Activated CD4-positive, alpha-beta T cell treated with anti-CD3 and anti-CD28 coated beads, Interleukin-2, amount 10 ng/mL, durations not matched to agents 24 days and 14 days (primary cell): Measurements from ENCODE around the gene ERMARD. TPM values are rescaled to one million over a fixed set of nuclear protein-coding genes. Genes with fewer than 3 reads are reported as not detected.
A peak's percentile ranks its signal among the peaks of the same experiment; 100 is the strongest.

Source experiments
- DNase-seq: peaks from one replicate; pipeline ENCODE4 v3.0.0; 2022
- H3K27ac Mint-ChIP-seq: one replicate; pipeline ENCODE4 v1.8.0; 2022; ENCODE audit warnings: mild to moderate bottlenecking, mixed read lengths
- H3K27me3 Mint-ChIP-seq: one replicate; pipeline ENCODE4 v1.8.0; 2022; ENCODE audit warnings: mixed read lengths
- H3K36me3 Mint-ChIP-seq: one replicate; pipeline ENCODE4 v1.8.0; 2022; ENCODE audit warnings: low read depth, mild to moderate bottlenecking, mixed read lengths
- H3K4me1 Mint-ChIP-seq: one replicate; pipeline ENCODE4 v1.8.0; 2021; ENCODE audit warnings: mixed read lengths
- H3K4me3 Mint-ChIP-seq: one replicate; pipeline ENCODE4 v1.8.0; 2022; ENCODE audit warnings: mild to moderate bottlenecking, moderate library complexity, mixed read lengths
- H3K9me3 Mint-ChIP-seq: one replicate; pipeline ENCODE4 v1.8.0; 2021; ENCODE audit warnings: mixed read lengths
- intact Hi-C: fragments of 100-400 bp; cut with micrococcal nuclease; formaldehyde crosslinking; loops from one replicate; pipeline ENCODE4 v1.15.1; 2023
- total RNA-seq: library from RNA; stranded (reverse); gene quantifications from 2 replicates; pipeline ENCODE4 v1.2.3, GENCODE V29; 2022

The ERMARD gene
- total RNA-seq, 1 donor from 2014 or later: 27.9 TPM

DNA sequence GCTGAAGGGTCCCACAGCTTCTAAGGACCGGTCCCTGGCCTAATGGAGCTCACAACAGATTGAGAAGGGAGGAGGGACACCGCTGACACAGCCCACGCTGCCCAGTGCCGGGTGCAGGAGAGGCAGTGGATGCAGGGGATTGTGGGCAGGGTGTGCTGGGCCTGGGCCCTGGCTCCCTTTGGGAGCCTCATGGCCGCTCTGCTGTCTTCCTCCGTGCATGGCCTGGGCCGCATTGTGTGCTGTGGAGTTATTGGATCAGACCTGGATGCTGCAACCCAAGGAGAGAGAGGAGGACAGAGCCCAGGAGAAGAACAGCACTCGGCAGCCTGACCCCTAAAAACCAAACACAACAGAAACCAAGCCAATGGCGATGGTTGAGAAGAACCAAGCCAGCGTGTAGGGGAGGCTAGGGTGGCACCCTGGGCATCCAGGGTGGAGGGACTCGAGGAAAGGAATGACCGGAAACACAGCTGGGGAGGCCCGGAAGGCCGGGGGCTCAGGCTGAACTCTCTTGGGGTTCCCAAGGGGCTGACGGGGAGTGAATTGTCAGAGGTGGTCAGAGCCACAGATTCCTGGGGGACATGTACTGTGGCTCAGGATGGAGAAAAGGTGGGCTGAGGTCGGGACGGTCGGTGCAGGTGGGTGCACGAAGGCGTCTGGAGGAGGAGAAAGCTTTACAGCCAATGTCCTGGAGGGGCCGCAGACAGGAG, 41.0 kb downstream of the ERMARD start:
- Mint-ChIP-seq H3K27ac (no peak overlapping the region), H3K4me1 (peaks cover 15% of the 10 kb centered on the region), H3K9me3 (no peaks in the 10 kb centered on the region), H3K27me3 (peaks cover 50% of the 10 kb centered on the region), H3K4me3 (no peak overlapping the region), H3K36me3 (no peaks in the 10 kb centered on the region)
- no peak for DNase-seq
- intact Hi-C loops: no loop called here

GRCh38 chr6:169793408-169793807, 42.0 kb downstream of the ERMARD start:
- Mint-ChIP-seq H3K27me3 (peaks cover 57% of the 10 kb centered on the region), H3K36me3 (no peaks in the 10 kb centered on the region), H3K27ac (no peak overlapping the region), H3K4me3 (no peak overlapping the region), H3K4me1 (peaks cover 15% of the 10 kb centered on the region), H3K9me3 (no peaks in the 10 kb centered on the region)
- no peak for DNase-seq
- intact Hi-C loops: no loop called here

DNA sequence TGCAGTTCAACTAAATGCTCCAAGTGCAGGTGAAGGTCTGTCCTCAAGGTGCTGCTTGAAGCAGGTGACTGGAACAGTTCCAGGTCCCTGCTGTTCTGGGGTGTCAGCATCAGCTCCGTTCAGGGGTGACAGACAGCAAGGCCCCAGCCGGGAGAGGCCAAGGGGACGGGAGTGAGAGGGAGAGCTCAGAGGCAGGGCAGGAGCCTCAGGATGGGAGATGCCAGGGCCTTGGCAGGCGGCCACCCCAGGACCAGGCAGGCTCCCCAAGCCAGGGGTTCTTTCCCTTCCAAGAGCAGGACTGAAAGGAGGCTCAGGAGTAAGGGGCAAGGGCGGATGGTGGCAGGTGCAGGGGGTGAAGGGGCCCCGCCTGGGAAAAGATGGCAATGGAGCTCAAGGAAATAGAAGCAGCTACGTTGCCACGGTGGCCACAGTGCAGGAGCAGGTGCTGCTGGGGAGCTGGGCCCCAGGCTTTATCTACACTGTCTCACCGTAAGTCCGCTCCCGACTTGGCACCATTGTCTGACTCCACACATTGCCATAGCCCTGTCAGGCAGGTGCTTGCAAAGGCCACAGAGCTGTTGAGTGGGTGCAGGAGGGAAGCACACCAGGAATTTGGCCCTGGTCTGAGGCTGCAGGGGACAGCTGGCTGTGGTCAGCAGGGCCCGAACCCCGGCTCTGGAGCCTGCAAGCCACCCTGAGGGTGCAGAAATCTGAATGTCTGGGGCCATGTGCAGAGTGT, 43.1 kb downstream of the ERMARD start:
- Mint-ChIP-seq H3K36me3 (no peaks in the 10 kb centered on the region), H3K4me3 (no peak overlapping the region), H3K4me1 (peaks cover 13% of the 10 kb centered on the region), H3K27ac (no peak overlapping the region), H3K27me3 (peaks cover 63% of the 10 kb centered on the region), H3K9me3 (no peaks in the 10 kb centered on the region)
- intact Hi-C loops: no loop called here
- DNase-seq: no peak

DNA sequence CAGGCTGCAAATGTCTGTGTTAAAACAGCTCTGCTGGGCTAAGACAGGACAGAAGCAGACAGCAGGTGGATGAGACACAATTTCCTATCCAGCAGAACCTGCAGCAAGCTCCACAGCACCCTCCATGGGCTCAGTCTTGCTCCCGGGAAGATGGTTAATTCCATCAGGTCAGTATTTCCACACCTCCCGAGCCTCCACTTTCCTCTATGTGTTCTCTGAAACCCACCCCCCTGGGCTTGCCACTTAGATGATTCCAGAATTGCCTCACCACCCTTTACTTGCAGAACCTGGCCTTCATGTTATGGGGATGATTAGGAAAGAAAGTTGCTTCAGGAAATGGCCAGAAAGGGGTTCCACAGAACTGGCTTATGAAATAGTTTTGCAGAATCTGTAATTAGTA, 43.8 kb downstream of the ERMARD start:
- peaks cover 7% of the 10 kb centered on the region for H3K4me1 Mint-ChIP-seq
- H3K4me3 Mint-ChIP-seq: no peak overlapping the region
- H3K36me3 Mint-ChIP-seq: no peaks in the 10 kb centered on the region
- intact Hi-C loops: no loop called here
- H3K9me3 Mint-ChIP-seq: no peaks in the 10 kb centered on the region
- no peak overlapping the region for H3K27ac Mint-ChIP-seq
- no peak for DNase-seq
- H3K27me3 Mint-ChIP-seq: peaks cover 63% of the 10 kb centered on the region

DNA sequence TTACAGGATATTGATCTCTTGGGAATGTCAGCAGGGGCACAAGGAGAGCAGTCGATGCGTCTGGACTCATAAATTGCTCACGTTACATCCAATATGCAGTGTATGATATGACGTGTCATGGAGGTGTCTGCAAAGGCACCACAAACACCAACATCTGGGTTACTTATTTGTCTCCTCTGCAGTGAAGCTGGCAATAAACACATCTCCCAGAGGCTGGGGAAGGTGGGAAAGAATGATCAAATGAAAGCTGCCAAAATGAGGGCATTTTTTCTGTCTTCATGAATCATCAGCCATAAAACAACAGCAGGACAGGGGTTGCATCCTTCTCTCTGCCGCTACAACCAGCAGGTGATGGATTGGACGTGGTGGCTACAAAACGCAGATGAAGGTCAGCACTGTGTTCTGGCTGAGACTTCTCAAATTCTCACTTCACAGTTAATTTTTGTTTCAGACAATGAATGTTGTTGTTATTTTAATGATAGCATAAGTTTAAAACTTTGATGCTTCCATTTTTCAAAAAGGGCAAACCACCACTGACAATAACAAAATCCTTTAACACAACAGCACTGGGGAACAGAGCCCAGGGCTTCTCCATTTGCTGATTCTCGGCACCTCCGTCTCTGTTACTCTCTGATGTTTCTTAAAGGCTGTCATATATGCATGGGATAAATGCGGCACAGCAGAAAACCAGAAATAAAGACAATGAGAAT, 47.5 kb downstream of the ERMARD start:
- H3K4me1 Mint-ChIP-seq: peaks cover 14% of the 10 kb centered on the region
- H3K4me3 Mint-ChIP-seq: no peak overlapping the region
- intact Hi-C loops: no loop called here
- H3K27me3 Mint-ChIP-seq: peaks cover 47% of the 10 kb centered on the region
- H3K9me3 Mint-ChIP-seq: no peaks in the 10 kb centered on the region
- no peaks in the 10 kb centered on the region for H3K36me3 Mint-ChIP-seq
- no peak for DNase-seq
- H3K27ac Mint-ChIP-seq: no peak overlapping the region

DNA sequence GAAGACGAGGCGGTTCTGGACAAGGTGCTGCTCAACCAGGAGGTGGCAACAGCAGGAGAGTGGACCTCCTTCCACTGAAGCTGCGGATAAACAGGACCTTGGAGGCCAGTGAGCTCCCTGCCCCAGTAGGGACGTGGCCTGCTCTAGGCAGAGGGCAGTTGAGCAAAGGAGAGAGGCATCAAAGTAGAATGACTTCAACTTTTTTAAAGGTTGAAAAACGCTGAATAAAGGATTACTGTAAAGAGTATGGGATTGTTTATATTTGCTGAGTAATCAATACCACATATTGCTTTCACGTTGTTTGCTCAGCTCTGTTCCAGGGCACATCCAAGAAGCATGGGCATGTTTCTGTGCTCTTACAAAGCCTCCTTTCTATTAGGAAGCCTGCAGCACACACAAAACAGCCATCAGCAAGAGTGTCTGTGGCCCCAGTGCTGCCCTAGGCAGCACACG, 48.1 kb downstream of the ERMARD start:
- no peaks in the 10 kb centered on the region for H3K36me3 Mint-ChIP-seq
- H3K4me1 Mint-ChIP-seq: peaks cover 20% of the 10 kb centered on the region
- DNase-seq: no peak
- H3K9me3 Mint-ChIP-seq: no peaks in the 10 kb centered on the region
- H3K4me3 Mint-ChIP-seq: no peak overlapping the region
- peaks cover 53% of the 10 kb centered on the region for H3K27me3 Mint-ChIP-seq
- no peak overlapping the region for H3K27ac Mint-ChIP-seq
- intact Hi-C loops: no loop called here

- no peak for DNase-seq
- peaks cover 27% of the 10 kb centered on the region for H3K4me1 Mint-ChIP-seq
- H3K4me3 Mint-ChIP-seq: no peak overlapping the region
- peaks cover 54% of the 10 kb centered on the region for H3K27me3 Mint-ChIP-seq
- no peaks in the 10 kb centered on the region for H3K9me3 Mint-ChIP-seq
- intact Hi-C loops: no loop called here
- H3K27ac Mint-ChIP-seq: no peak overlapping the region
- no peaks in the 10 kb centered on the region for H3K36me3 Mint-ChIP-seq
Measured at GRCh38 chr6:169800116-169800667, 48.8 kb downstream of the ERMARD start.

DNA sequence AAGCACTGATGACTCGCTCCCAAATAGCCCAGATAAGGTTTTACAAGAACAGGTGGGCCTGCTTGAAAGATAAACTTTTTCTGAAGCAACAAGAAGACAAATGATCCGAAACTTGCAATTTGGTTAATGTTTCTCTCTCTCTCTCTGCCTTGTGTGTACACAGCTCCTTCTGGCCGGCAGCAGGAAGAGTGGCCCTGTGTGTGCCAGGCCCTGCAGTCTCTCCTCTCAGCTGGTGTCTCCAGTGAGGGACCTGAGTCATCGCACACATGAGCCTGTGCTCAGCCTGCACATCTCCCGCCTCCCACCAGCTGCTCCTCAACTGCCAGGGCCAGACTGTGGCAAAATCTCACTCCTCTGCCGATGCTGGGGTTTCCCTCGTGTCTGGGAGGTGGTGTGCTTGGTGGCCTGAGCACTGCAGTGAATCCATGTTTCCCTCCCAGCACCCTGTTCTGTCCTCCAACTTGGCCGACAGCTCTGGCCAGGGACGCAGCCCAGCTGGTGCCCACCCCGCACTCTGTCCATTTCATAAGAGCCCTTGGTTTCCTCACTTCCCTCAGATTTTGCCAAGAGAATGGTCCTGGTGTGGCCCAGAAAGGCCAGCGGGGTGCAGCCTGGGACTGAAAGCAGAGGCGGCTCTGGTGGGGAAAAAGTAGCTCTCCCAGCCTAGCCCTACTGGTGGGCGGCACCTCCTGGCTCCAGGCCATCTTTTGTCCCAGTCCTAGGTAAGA, 49.4 kb downstream of the ERMARD start:
- intact Hi-C loops: no loop called here
- no peaks in the 10 kb centered on the region for H3K9me3 Mint-ChIP-seq
- H3K36me3 Mint-ChIP-seq: no peaks in the 10 kb centered on the region
- H3K27me3 Mint-ChIP-seq: peaks cover 56% of the 10 kb centered on the region
- H3K4me1 Mint-ChIP-seq: peaks cover 33% of the 10 kb centered on the region
- H3K4me3 Mint-ChIP-seq: no peak overlapping the region
- no peak overlapping the region for H3K27ac Mint-ChIP-seq
- DNase-seq: no peak

DNA sequence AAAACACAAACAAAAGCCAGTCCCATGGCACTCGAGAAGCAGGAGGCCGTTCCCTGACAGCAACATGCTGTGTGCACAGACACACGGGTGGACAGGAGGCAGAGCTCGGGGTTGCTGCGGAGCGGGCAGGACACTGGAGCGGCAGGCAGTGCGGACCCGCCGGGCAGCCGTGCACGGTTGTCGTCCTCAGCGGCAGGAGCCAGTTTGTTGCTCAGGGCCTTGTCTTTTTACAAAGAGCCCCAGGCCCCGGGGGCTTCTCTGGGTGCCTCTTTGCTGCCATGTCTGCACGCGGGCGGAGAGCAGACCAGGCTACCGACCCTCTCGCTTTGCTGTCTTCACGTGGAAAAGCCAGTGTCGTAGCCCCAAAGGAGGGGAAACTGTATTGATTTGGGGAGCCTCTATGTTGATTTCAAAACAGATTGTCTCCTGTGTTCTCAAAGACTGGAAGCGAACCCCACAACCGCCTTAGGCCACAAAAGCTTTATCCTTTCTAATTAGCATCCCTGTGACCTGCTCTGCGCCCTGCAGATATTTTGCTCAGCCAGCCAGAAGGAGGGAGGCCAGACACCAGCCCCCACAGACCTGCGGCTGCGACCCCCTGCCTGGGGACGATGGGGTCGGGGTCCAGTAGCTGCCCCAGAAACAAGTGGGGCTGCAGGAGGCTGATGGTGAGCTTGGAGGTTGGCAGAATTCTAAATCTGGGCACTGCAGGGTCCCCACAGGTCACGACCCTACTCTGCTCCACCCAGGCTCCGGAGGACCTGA, 50.2 kb downstream of the ERMARD start:
- Mint-ChIP-seq H3K36me3 (no peaks in the 10 kb centered on the region), H3K4me1 (peaks cover 35% of the 10 kb centered on the region), H3K27me3 (peaks cover 58% of the 10 kb centered on the region)

GRCh38 chr6:169802790-169803189, 51.4 kb downstream of the ERMARD start:
- no peak overlapping the region for H3K4me3 Mint-ChIP-seq
- H3K4me1 Mint-ChIP-seq: peaks cover 43% of the 10 kb centered on the region
- peaks cover 54% of the 10 kb centered on the region for H3K27me3 Mint-ChIP-seq
- no peak overlapping the region for H3K27ac Mint-ChIP-seq
- intact Hi-C loops: no loop called here
- DNase-seq: no peak
- no peaks in the 10 kb centered on the region for H3K9me3 Mint-ChIP-seq
- H3K36me3 Mint-ChIP-seq: no peaks in the 10 kb centered on the region

More for the DNA sequence above, 50.2 kb downstream of the ERMARD start:
- intact Hi-C loops: no loop called here
- Mint-ChIP-seq H3K9me3 (no peaks in the 10 kb centered on the region), H3K4me3 (no peak overlapping the region), H3K27ac (no peak overlapping the region)
- no peak for DNase-seq

- Mint-ChIP-seq H3K4me3 (peak overlapping the region; percentile 5), H3K9me3 (no peaks in the 10 kb centered on the region), H3K27ac (no peak overlapping the region), H3K27me3 (peaks cover 49% of the 10 kb centered on the region), H3K36me3 (no peaks in the 10 kb centered on the region), H3K4me1 (peaks cover 43% of the 10 kb centered on the region)
- intact Hi-C loops: no loop called here
- peak; percentile 71 for DNase-seq
Measured at GRCh38 chr6:169803271-169803811, 51.9 kb downstream of the ERMARD start.

- Mint-ChIP-seq H3K4me3 (peak overlapping the region; percentile 5), H3K27ac (no peak overlapping the region), H3K4me1 (peaks cover 43% of the 10 kb centered on the region), H3K36me3 (no peaks in the 10 kb centered on the region), H3K27me3 (peaks cover 44% of the 10 kb centered on the region), H3K9me3 (no peaks in the 10 kb centered on the region)
- no peak for DNase-seq
- intact Hi-C loops: no loop called here
Measured at GRCh38 chr6:169803816-169804340, 52.5 kb downstream of the ERMARD start.
